ENCODE measurements around the gene ZNF622. TPM values are rescaled to one million over a fixed set of nuclear protein-coding genes. Genes with fewer than 3 reads are reported as not detected.

The ZNF622 gene
- total RNA-seq, 1 experiment from 2014 or later, result 25.2 TPM

DNA sequence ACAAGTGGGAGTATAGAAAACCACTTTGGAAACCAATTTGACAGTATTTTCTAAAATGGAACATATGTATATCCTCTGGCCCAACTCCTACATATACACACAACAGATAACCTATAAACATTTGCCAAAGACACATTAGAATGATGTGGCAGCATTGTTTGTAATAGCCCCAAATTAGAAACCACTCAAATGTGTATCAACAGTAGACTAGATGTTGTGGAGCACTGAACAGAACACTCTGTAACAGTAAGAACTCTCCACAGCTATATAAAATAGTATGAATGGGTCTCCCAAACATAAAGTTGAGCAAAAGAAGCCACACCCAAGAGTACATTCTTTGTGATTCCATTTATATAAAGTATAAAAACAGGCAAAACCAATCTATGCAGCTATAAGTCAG is 6.1 kb downstream of the ZNF622 start:
- ChIA-PET POLR2A (no interaction called here), CTCF (no interaction called here), RAD21 (ENCODE audit: low non-redundant PET in 1 of 2, low total read pairs in 2 of 2, uncharacterized antibody in 2 of 2, unreplicated experiment in 2 of 2) (no interaction called here)
- no peak overlapping the region for H3K4me2 ChIP-seq (ENCODE audit: low read length)
- H3K9ac ChIP-seq (ENCODE audit: low read length), result no peak overlapping the region
- no peak for ATAC-seq
- H3K79me2 ChIP-seq (ENCODE audit: insufficient read depth, low read length), result peaks cover 82% of the 10 kb centered on the region
- TF ChIP-seq POLR2AphosphoS5 (IDR thresholded peaks at IDR 0.05; ENCODE audit: low read depth, low read length) (no peak), EGR1 (IDR thresholded peaks at IDR 0.05; ENCODE audit: low read depth) (no peak), ELF1 (IDR thresholded peaks at IDR 0.05; ENCODE audit: borderline replicate concordance, low read depth) (no peak)
- no peaks in the 10 kb centered on the region for H3K9me3 ChIP-seq (ENCODE audit: control insufficient read depth in 1 of 2, insufficient read depth in 1 of 2, low read depth in 1 of 2, low read length in 2 of 2)
- no peak for DNase-seq (ENCODE audit: low read depth, low spot score)
- H3K4me3 ChIP-seq (replicated peaks in 1 of 2; ENCODE audit: low read depth in 1 of 2, low read length in 2 of 2), result no peak overlapping the region
- H3K9me2 ChIP-seq (ENCODE audit: insufficient read depth), result no peaks in the 10 kb centered on the region
- no TSS peak for BruUV-seq (replicated peaks)
- peaks cover 6% of the 10 kb centered on the region in 2 experiments for H3K4me1 ChIP-seq (ENCODE audit: control insufficient read depth in 1 of 2, insufficient read depth in 2 of 2, low read length in 2 of 2)
- no peak overlapping the region for H2AFZ ChIP-seq (ENCODE audit: low read depth, low read length, poor library complexity, severe bottlenecking)
- H4K20me1 ChIP-seq (ENCODE audit: insufficient read depth), result no peaks in the 10 kb centered on the region
- H3K27me3 ChIP-seq (ENCODE audit: insufficient read depth, low read length), result no peaks in the 10 kb centered on the region
- H3K27ac ChIP-seq (ENCODE audit: low read depth, low read length), result no peak overlapping the region
- intact Hi-C loops (cut with micrococcal nuclease), result loop anchor here (5.0 kb wide), 1 partner anchor 1352 kb away; no protein-coding TSS in a partner anchor
- peaks cover 47 to 75% of the 10 kb centered on the region in 2 experiments for H3K36me3 ChIP-seq (ENCODE audit: control insufficient read depth in 1 of 2, insufficient read depth in 2 of 2, low read length in 2 of 2)

DNA sequence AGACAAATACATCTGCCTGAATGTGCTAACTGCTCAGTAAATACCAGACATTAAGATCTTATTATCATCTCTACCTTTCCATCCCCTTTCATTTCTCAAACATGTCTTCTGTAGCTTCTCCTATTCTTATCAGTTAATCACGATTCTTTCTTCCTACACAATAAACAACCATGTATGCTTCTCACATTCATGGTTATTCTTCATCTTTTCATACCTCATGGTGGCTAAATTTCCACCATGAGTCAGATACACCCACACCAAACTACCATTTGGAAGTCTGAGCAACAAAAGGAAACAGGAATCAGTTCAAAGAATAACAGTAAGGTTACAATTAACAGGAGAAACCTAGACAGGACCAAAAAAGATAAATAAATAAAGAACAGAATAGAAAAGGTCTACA is 7.7 kb downstream of the ZNF622 start:
- Histone ChIP-seq H3K4me3 (replicated peaks in 1 of 2; ENCODE audit: low read depth in 1 of 2, low read length in 2 of 2) (no peak overlapping the region), H3K27ac (ENCODE audit: low read depth, low read length) (no peak overlapping the region), H3K9me3 (ENCODE audit: control insufficient read depth in 1 of 2, insufficient read depth in 1 of 2, low read depth in 1 of 2, low read length in 2 of 2) (no peaks in the 10 kb centered on the region), H3K9me2 (ENCODE audit: insufficient read depth) (no peaks in the 10 kb centered on the region), H3K4me2 (ENCODE audit: low read length) (no peak overlapping the region), H2AFZ (ENCODE audit: low read depth, low read length, poor library complexity, severe bottlenecking) (no peak overlapping the region), H3K36me3 (ENCODE audit: control insufficient read depth in 1 of 2, insufficient read depth in 2 of 2, low read length in 2 of 2) (peaks cover 46 to 68% of the 10 kb centered on the region in 2 experiments), H3K27me3 (ENCODE audit: insufficient read depth, low read length) (no peaks in the 10 kb centered on the region), H3K4me1 (ENCODE audit: control insufficient read depth in 1 of 2, insufficient read depth in 2 of 2, low read length in 2 of 2) (no peaks in the 10 kb centered on the region), H3K79me2 (ENCODE audit: insufficient read depth, low read length) (peaks cover 78% of the 10 kb centered on the region), H3K9ac (ENCODE audit: low read length) (no peak overlapping the region), H4K20me1 (ENCODE audit: insufficient read depth) (no peaks in the 10 kb centered on the region)
- POLR2A ChIA-PET, result no interaction called here
- BruUV-seq (replicated peaks), result no TSS peak
- ATAC-seq, result no peak
- intact Hi-C loops (cut with micrococcal nuclease), result loop anchor here (2.0 to 5.0 kb wide), 2 partner anchors 297 to 1351 kb away; no protein-coding TSS in a partner anchor
- DNase-seq (ENCODE audit: low read depth, low spot score), result no peak
- RAD21 ChIA-PET (ENCODE audit: low non-redundant PET in 1 of 2, low total read pairs in 2 of 2, uncharacterized antibody in 2 of 2, unreplicated experiment in 2 of 2), result no interaction called here
- CTCF ChIA-PET, result interaction anchor here (0.7 to 1.3 kb wide), 2 partner anchors 11 to 297 kb away, joined by 3 to 6 read pairs; no protein-coding TSS in a partner anchor
- no peak for TF ChIP-seq REST (IDR thresholded peaks at IDR 0.05; ENCODE audit: low read depth)
- no peak for TF ChIP-seq FOSL1 (IDR thresholded peaks at IDR 0.05; ENCODE audit: low read depth)
- no peak for TF ChIP-seq RAD21 (IDR thresholded peaks at IDR 0.05; ENCODE audit: low read depth)
- no peak for TF ChIP-seq EGR1 (IDR thresholded peaks at IDR 0.05; ENCODE audit: low read depth)
- TF ChIP-seq, protein P1, sequence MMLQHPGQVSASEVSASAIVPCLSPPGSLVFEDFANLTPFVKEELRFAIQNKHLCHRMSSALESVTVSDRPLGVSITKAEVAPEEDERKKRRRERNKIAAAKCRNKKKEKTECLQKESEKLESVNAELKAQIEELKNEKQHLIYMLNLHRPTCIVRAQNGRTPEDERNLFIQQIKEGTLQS (IDR thresholded peaks at IDR 0.05), result no peak
- TF ChIP-seq, protein P2, sequence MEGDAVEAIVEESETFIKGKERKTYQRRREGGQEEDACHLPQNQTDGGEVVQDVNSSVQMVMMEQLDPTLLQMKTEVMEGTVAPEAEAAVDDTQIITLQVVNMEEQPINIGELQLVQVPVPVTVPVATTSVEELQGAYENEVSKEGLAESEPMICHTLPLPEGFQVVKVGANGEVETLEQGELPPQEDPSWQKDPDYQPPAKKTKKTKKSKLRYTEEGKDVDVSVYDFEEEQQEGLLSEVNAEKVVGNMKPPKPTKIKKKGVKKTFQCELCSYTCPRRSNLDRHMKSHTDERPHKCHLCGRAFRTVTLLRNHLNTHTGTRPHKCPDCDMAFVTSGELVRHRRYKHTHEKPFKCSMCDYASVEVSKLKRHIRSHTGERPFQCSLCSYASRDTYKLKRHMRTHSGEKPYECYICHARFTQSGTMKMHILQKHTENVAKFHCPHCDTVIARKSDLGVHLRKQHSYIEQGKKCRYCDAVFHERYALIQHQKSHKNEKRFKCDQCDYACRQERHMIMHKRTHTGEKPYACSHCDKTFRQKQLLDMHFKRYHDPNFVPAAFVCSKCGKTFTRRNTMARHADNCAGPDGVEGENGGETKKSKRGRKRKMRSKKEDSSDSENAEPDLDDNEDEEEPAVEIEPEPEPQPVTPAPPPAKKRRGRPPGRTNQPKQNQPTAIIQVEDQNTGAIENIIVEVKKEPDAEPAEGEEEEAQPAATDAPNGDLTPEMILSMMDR (IDR thresholded peaks at IDR 0.05 in 2 of 3, conservative IDR thresholded peaks at IDR 0.05 in 1 of 3; ENCODE audit: borderline replicate concordance in 1 of 3, insufficient read depth in 1 of 3, low read depth in 2 of 3, low read length in 2 of 3), result no peak
- TF ChIP-seq MAX (IDR thresholded peaks at IDR 0.05), result no peak
- TF ChIP-seq EZH2phosphoT487 (IDR thresholded peaks at IDR 0.05; ENCODE audit: borderline replicate concordance), result no peak
- TF ChIP-seq POLR2AphosphoS5 (IDR thresholded peaks at IDR 0.05; ENCODE audit: low read depth, low read length), result no peak
- no peak for TF ChIP-seq CEBPB (IDR thresholded peaks at IDR 0.05; ENCODE audit: low read depth)
- TF ChIP-seq ZFX (IDR thresholded peaks at IDR 0.05), result no peak
- no peak for TF ChIP-seq JUND (IDR thresholded peaks at IDR 0.05)
